NCI-H1694 (cell line): ENCODE results near the gene TOMM22.

Experiments used
- DNase-seq: peaks from one replicate; lab custom pipeline; 2025; lab: John Stamatoyannopoulos, UW

The TOMM22 gene

GRCh38 chr22:38715852-38716251 lies 34.1 kb downstream of the TOMM22 start:
- no peak for DNase-seq

GRCh38 chr22:38716271-38716670 lies 34.5 kb downstream of the TOMM22 start:
- no peak for DNase-seq

GRCh38 chr22:38716826-38717225 lies 35.1 kb downstream of the TOMM22 start:
- DNase-seq: no peak

GRCh38 chr22:38717244-38717643 lies 35.5 kb downstream of the TOMM22 start:
- no peak for DNase-seq

- DNase-seq: no peak
Measured at GRCh38 chr22:38718414-38718813, 36.7 kb downstream of the TOMM22 start.

- no peak for DNase-seq
Measured at GRCh38 chr22:38719196-38719595, 37.4 kb downstream of the TOMM22 start.

GRCh38 chr22:38720350-38720749 lies 38.6 kb downstream of the TOMM22 start:
- no peak for DNase-seq

GRCh38 chr22:38721551-38721950 lies 39.8 kb downstream of the TOMM22 start:
- no peak for DNase-seq

GRCh38 chr22:38724176-38724575 lies 42.4 kb downstream of the TOMM22 start:
- DNase-seq: no peak

- peak; percentile 55 for DNase-seq
Measured at GRCh38 chr22:38724926-38725571, 43.3 kb downstream of the TOMM22 start.

- no peak for DNase-seq
Measured at GRCh38 chr22:38725900-38726655, 44.3 kb downstream of the TOMM22 start.

- no peak for DNase-seq
Measured at GRCh38 chr22:38727123-38727522, 45.4 kb downstream of the TOMM22 start.

- no peak for DNase-seq
Measured at GRCh38 chr22:38727530-38728451, 46.0 kb downstream of the TOMM22 start.

- no peak for DNase-seq
Measured at GRCh38 chr22:38728871-38729796, 47.4 kb downstream of the TOMM22 start.

- no peak for DNase-seq
Measured at GRCh38 chr22:38729946-38730345, 48.2 kb downstream of the TOMM22 start.

GRCh38 chr22:38730411-38730871 lies 48.7 kb downstream of the TOMM22 start:
- DNase-seq: no peak

- DNase-seq: no peak
Measured at GRCh38 chr22:38731703-38732161, 50.0 kb downstream of the TOMM22 start.

- no peak for DNase-seq
Measured at GRCh38 chr22:38732251-38732815, 50.6 kb downstream of the TOMM22 start.

- DNase-seq: peak; percentile 40
Measured at GRCh38 chr22:38733329-38733723, 51.6 kb downstream of the TOMM22 start.

- peak; percentile 54 for DNase-seq
Measured at GRCh38 chr22:38733724-38734381, 52.1 kb downstream of the TOMM22 start.
